HEK293 (cell line): ENCODE data around the gene DYDC1.

Source experiments
- CTCF ChIA-PET: fragments of 350-600 bp; formaldehyde crosslinking; extraction: SDS; loops from one replicate; lab custom pipeline; 2021; ENCODE audit warnings: antibody characterized with exemption; lab: Yijun Ruan, JAX
- POLR2A ChIA-PET: fragments of 300-600 bp; formaldehyde crosslinking; extraction: SDS; loops from one replicate; lab custom pipeline; 2020; ENCODE audit warnings: antibody characterized with exemption, inconsistent platforms; lab: Yijun Ruan, JAX
- H3K27ac ChIP-seq: fragments of 200-500 bp; sonication (Bioruptor generic); 2 replicates; pipeline ENCODE4 v1.5.1; 2014; ENCODE audit warnings: low read depth, low read length, control low read depth, inconsistent platforms; ENCODE audit errors: extremely low read depth
- H3K36me3 ChIP-seq, 2 experiments: fragments of 200-500 bp in 1 of 2; sonication (Bioruptor generic) in 1 of 2; 1 replicate in 1 of 2; 2 replicates in 1 of 2; pipeline ENCODE4 v1.5.1; 2014 to 2017; ENCODE audit warnings: inconsistent platforms in 2 of 2, low read length in 2 of 2; ENCODE audit not compliant: control insufficient read depth in 2 of 2, insufficient read depth in 1 of 2
- H3K4me1 ChIP-seq: fragments of 200-500 bp; sonication (Bioruptor generic); 2 replicates; pipeline ENCODE4 v1.5.1; 2014; ENCODE audit warnings: mild to moderate bottlenecking, low read length, inconsistent platforms; ENCODE audit not compliant: control insufficient read depth, insufficient read depth
- H3K4me3 ChIP-seq: 2 replicates; pipeline ENCODE4 v1.5.1; 2011; ENCODE audit warnings: low read depth, mild to moderate bottlenecking, control low read depth, low read length, moderate library complexity
- H3K9me3 ChIP-seq: fragments of 200-500 bp; sonication (Bioruptor generic); 2 replicates; pipeline ENCODE4 v1.5.1; 2014; ENCODE audit warnings: low read depth, low read length, inconsistent platforms; ENCODE audit not compliant: control insufficient read depth, insufficient read depth
- GFI1B ChIP-seq: fragments of 450-650 bp; formaldehyde crosslinking; IDR thresholded peaks from 2 replicates; pipeline ENCODE4 v1.5.1; 2016; ENCODE audit warnings: missing biosample characterization, missing genetic modification characterization
- HOXC10 ChIP-seq: sonication (generic); formaldehyde crosslinking; IDR thresholded peaks from 2 replicates; pipeline ENCODE4 v1.8.1; 2023; ENCODE audit warnings: mild to moderate bottlenecking, missing genetic modification reagents
- HOXD13 ChIP-seq: sonication (generic); formaldehyde crosslinking; IDR thresholded peaks from 2 replicates; pipeline ENCODE4 v1.8.0; 2022; ENCODE audit warnings: missing genetic modification reagents, borderline replicate concordance
- TCF7L2 ChIP-seq: IDR thresholded peaks from 2 replicates; pipeline ENCODE4 v1.6.1; 2011; ENCODE audit warnings: low read depth, mild to moderate bottlenecking, inconsistent platforms, low read length, moderate library complexity, borderline replicate concordance
- WT1 ChIP-seq: fragments of 450-650 bp; formaldehyde crosslinking; IDR thresholded peaks from 2 replicates; pipeline ENCODE4 v1.5.1; 2016; ENCODE audit warnings: missing biosample characterization, missing genetic modification characterization
- YY2 ChIP-seq: fragments of 450-650 bp; formaldehyde crosslinking; IDR thresholded peaks from 2 replicates; pipeline ENCODE4 v1.5.1; 2016; ENCODE audit warnings: missing biosample characterization, missing genetic modification characterization
- ZEB2 ChIP-seq: fragments of 450-650 bp; formaldehyde crosslinking; IDR thresholded peaks from 2 replicates; pipeline ENCODE4 v1.5.1; 2016; ENCODE audit warnings: missing biosample characterization, missing genetic modification characterization
- ZFP3 ChIP-seq: fragments of 450-650 bp; formaldehyde crosslinking; IDR thresholded peaks from 2 replicates; pipeline ENCODE4 v1.5.1; 2016; ENCODE audit warnings: low read depth, missing biosample characterization, missing genetic modification characterization
- ZNF155 ChIP-seq: fragments of 450-650 bp; formaldehyde crosslinking; IDR thresholded peaks from 2 replicates; pipeline ENCODE4 v1.5.1; 2016; ENCODE audit warnings: missing biosample characterization, missing genetic modification characterization
- ZNF211 ChIP-seq: fragments of 450-650 bp; formaldehyde crosslinking; IDR thresholded peaks from 2 replicates; pipeline ENCODE4 v1.5.1; 2016; ENCODE audit warnings: low read depth, missing biosample characterization, missing genetic modification characterization
- ZNF24 ChIP-seq: fragments of 450-650 bp; formaldehyde crosslinking; IDR thresholded peaks from 2 replicates; pipeline ENCODE4 v1.5.1; 2016; ENCODE audit warnings: missing biosample characterization, missing genetic modification characterization
- ZNF37A ChIP-seq: fragments of 450-650 bp; IDR thresholded peaks from 2 replicates; pipeline ENCODE4 v1.5.1; 2018; ENCODE audit warnings: missing biosample characterization, missing genetic modification characterization
- ZNF473 ChIP-seq: fragments of 450-650 bp; formaldehyde crosslinking; IDR thresholded peaks from 2 replicates; pipeline ENCODE4 v1.5.1; 2017; ENCODE audit warnings: missing biosample characterization, missing genetic modification characterization
- ZNF585B ChIP-seq: fragments of 450-650 bp; formaldehyde crosslinking; IDR thresholded peaks from 2 replicates; pipeline ENCODE4 v1.5.1; 2016; ENCODE audit warnings: missing biosample characterization, missing genetic modification characterization
- ZNF623 ChIP-seq: fragments of 450-650 bp; formaldehyde crosslinking; IDR thresholded peaks from 2 replicates; pipeline ENCODE4 v1.5.1; 2016; ENCODE audit warnings: missing biosample characterization, missing genetic modification characterization
- ZNF626 ChIP-seq: fragments of 450-650 bp; sonication (Bioruptor Pico); formaldehyde crosslinking; IDR thresholded peaks from 2 replicates; pipeline ENCODE4 v1.5.1; 2018; ENCODE audit warnings: missing biosample characterization, missing genetic modification characterization, inconsistent platforms
- ZSCAN23 ChIP-seq: fragments of 450-650 bp; formaldehyde crosslinking; IDR thresholded peaks from 2 replicates; pipeline ENCODE4 v1.5.1; 2016; ENCODE audit warnings: missing biosample characterization, missing genetic modification characterization
- TF ChIP-seq, protein P1 (sequence below): fragments of 450-650 bp; formaldehyde crosslinking; IDR thresholded peaks from 2 replicates; pipeline ENCODE4 v1.5.1; 2016; ENCODE audit warnings: missing biosample characterization, missing genetic modification characterization
- TF ChIP-seq, protein P2 (sequence below): fragments of 450-650 bp; formaldehyde crosslinking; IDR thresholded peaks from 2 replicates; pipeline ENCODE4 v1.5.1; 2016; ENCODE audit warnings: missing biosample characterization, missing genetic modification characterization
- TF ChIP-seq, protein P3 (sequence below): fragments of 450-650 bp; formaldehyde crosslinking; IDR thresholded peaks from 2 replicates; pipeline ENCODE4 v1.5.1; 2016; ENCODE audit warnings: missing biosample characterization, missing genetic modification characterization
- TF ChIP-seq, protein P4 (sequence below): fragments of 450-650 bp; formaldehyde crosslinking; IDR thresholded peaks from 2 replicates; pipeline ENCODE4 v1.5.1; 2017; ENCODE audit warnings: missing biosample characterization, missing genetic modification characterization
- TF ChIP-seq, protein P5 (sequence below): IDR thresholded peaks from 2 replicates; pipeline ENCODE4 v1.6.1; 2011; ENCODE audit warnings: mild to moderate bottlenecking, low read depth, low read length, borderline replicate concordance
- TF ChIP-seq, protein P6 (sequence below): fragments of 450-650 bp; formaldehyde crosslinking; IDR thresholded peaks from 2 replicates; pipeline ENCODE4 v1.5.1; 2016; ENCODE audit warnings: missing biosample characterization, missing genetic modification characterization
- TF ChIP-seq, protein P7 (sequence below): fragments of 450-650 bp; formaldehyde crosslinking; IDR thresholded peaks from 2 replicates; pipeline ENCODE4 v1.5.1; 2016; ENCODE audit warnings: missing biosample characterization, missing genetic modification characterization

The DYDC1 gene

DNA sequence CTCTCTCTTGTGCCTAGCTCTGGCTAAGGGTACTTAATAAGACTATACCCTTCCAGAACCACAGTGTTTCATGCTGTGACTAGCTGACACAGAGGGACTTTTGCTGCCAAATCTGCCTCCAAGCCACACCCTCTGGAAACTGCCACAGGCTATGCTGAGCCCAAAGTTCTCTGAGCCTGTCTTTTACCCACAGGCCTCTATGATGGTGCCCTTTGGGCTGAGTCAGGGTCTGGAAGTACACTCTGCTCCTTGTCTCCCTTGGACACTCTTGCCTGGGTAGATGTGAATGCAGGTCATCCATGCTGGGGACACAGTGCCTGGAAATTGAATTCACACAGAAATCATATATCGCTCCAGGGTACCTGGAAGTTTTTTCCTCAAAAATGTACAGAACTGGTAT, 22.6 kb downstream of the DYDC1 start (continued):
- TF ChIP-seq, protein P1, sequence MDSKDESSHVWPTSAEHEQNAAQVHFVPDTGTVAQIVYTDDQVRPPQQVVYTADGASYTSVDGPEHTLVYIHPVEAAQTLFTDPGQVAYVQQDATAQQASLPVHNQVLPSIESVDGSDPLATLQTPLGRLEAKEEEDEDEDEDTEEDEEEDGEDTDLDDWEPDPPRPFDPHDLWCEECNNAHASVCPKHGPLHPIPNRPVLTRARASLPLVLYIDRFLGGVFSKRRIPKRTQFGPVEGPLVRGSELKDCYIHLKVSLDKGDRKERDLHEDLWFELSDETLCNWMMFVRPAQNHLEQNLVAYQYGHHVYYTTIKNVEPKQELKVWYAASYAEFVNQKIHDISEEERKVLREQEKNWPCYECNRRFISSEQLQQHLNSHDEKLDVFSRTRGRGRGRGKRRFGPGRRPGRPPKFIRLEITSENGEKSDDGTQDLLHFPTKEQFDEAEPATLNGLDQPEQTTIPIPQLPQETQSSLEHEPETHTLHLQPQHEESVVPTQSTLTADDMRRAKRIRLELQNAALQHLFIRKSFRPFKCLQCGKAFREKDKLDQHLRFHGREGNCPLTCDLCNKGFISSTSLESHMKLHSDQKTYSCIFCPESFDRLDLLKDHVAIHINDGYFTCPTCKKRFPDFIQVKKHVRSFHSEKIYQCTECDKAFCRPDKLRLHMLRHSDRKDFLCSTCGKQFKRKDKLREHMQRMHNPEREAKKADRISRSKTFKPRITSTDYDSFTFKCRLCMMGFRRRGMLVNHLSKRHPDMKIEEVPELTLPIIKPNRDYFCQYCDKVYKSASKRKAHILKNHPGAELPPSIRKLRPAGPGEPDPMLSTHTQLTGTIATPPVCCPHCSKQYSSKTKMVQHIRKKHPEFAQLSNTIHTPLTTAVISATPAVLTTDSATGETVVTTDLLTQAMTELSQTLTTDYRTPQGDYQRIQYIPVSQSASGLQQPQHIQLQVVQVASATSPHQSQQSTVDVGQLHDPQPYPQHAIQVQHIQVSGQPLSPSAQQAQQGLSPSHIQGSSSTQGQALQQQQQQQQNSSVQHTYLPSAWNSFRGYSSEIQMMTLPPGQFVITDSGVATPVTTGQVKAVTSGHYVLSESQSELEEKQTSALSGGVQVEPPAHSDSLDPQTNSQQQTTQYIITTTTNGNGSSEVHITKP (tag by site-specific recombination) = no peak
- no peak for TF ChIP-seq ZNF623 (tag by site-specific recombination)
- TF ChIP-seq ZFP3 (tag by site-specific recombination) = no peak
- TF ChIP-seq, protein P2, sequence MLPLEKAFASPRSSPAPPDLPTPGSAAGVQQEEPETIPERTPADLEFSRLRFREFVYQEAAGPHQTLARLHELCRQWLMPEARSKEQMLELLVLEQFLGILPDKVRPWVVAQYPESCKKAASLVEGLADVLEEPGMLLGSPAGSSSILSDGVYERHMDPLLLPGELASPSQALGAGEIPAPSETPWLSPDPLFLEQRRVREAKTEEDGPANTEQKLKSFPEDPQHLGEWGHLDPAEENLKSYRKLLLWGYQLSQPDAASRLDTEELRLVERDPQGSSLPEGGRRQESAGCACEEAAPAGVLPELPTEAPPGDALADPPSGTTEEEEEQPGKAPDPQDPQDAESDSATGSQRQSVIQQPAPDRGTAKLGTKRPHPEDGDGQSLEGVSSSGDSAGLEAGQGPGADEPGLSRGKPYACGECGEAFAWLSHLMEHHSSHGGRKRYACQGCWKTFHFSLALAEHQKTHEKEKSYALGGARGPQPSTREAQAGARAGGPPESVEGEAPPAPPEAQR (tag by site-specific recombination) = no peak
- no peak for TF ChIP-seq ZNF626 (tag by site-specific recombination)
- no peak for TF ChIP-seq ZNF585B
- TF ChIP-seq WT1 = no peak
- TF ChIP-seq, all 188 proteins: peak for 0

DNA sequence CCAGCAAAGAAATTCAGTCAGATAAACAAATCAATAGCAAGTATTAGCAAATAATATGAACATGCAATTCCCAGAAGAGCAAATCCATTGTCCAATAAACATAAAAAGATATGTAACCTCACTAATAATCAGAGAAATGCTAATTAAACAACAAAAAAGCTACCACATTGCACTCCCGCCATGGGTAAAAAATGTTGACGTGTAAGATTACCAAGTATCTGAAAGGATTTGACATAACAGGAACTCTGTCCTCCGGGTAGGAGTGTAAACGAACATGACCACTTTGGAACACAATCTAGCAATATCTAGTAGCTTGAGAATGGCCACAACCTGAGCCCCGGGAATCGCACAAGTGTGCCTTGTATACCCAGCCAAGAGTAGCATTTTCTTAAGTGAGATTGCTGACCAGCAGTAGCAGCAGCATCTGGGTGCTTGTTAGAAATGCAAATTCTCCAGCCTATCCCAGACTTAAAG, 31.6 kb downstream of the DYDC1 start:
- Histone ChIP-seq H3K27ac (no peak overlapping the region), H3K9me3 (no peaks in the 10 kb centered on the region), H3K4me3 (no peak overlapping the region), H3K4me1 (no peaks in the 10 kb centered on the region), H3K36me3 (no peaks in the 10 kb centered on the region)
- ChIA-PET POLR2A (no interaction called here), CTCF (no interaction called here)
- no peak for TF ChIP-seq ZNF473 (tag by site-specific recombination)
- TF ChIP-seq ZNF37A (tag by site-specific recombination) = no peak
- TF ChIP-seq TCF7L2 = no peak
- no peak for TF ChIP-seq HOXD13 (CRISPR knock-in tag)
- no peak for TF ChIP-seq ZEB2 (tag by site-specific recombination)
- no peak for TF ChIP-seq HOXC10 (CRISPR knock-in tag)
- TF ChIP-seq, protein P3, sequence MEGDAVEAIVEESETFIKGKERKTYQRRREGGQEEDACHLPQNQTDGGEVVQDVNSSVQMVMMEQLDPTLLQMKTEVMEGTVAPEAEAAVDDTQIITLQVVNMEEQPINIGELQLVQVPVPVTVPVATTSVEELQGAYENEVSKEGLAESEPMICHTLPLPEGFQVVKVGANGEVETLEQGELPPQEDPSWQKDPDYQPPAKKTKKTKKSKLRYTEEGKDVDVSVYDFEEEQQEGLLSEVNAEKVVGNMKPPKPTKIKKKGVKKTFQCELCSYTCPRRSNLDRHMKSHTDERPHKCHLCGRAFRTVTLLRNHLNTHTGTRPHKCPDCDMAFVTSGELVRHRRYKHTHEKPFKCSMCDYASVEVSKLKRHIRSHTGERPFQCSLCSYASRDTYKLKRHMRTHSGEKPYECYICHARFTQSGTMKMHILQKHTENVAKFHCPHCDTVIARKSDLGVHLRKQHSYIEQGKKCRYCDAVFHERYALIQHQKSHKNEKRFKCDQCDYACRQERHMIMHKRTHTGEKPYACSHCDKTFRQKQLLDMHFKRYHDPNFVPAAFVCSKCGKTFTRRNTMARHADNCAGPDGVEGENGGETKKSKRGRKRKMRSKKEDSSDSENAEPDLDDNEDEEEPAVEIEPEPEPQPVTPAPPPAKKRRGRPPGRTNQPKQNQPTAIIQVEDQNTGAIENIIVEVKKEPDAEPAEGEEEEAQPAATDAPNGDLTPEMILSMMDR (tag by site-specific recombination) = no peak
- TF ChIP-seq, protein P4, sequence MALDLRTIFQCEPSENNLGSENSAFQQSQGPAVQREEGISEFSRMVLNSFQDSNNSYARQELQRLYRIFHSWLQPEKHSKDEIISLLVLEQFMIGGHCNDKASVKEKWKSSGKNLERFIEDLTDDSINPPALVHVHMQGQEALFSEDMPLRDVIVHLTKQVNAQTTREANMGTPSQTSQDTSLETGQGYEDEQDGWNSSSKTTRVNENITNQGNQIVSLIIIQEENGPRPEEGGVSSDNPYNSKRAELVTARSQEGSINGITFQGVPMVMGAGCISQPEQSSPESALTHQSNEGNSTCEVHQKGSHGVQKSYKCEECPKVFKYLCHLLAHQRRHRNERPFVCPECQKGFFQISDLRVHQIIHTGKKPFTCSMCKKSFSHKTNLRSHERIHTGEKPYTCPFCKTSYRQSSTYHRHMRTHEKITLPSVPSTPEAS (tag by site-specific recombination) = no peak
- TF ChIP-seq, protein P5, sequence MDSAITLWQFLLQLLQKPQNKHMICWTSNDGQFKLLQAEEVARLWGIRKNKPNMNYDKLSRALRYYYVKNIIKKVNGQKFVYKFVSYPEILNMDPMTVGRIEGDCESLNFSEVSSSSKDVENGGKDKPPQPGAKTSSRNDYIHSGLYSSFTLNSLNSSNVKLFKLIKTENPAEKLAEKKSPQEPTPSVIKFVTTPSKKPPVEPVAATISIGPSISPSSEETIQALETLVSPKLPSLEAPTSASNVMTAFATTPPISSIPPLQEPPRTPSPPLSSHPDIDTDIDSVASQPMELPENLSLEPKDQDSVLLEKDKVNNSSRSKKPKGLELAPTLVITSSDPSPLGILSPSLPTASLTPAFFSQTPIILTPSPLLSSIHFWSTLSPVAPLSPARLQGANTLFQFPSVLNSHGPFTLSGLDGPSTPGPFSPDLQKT = no peak
- no peak for TF ChIP-seq ZNF155
- TF ChIP-seq ZSCAN23 = no peak
- TF ChIP-seq, protein P6, sequence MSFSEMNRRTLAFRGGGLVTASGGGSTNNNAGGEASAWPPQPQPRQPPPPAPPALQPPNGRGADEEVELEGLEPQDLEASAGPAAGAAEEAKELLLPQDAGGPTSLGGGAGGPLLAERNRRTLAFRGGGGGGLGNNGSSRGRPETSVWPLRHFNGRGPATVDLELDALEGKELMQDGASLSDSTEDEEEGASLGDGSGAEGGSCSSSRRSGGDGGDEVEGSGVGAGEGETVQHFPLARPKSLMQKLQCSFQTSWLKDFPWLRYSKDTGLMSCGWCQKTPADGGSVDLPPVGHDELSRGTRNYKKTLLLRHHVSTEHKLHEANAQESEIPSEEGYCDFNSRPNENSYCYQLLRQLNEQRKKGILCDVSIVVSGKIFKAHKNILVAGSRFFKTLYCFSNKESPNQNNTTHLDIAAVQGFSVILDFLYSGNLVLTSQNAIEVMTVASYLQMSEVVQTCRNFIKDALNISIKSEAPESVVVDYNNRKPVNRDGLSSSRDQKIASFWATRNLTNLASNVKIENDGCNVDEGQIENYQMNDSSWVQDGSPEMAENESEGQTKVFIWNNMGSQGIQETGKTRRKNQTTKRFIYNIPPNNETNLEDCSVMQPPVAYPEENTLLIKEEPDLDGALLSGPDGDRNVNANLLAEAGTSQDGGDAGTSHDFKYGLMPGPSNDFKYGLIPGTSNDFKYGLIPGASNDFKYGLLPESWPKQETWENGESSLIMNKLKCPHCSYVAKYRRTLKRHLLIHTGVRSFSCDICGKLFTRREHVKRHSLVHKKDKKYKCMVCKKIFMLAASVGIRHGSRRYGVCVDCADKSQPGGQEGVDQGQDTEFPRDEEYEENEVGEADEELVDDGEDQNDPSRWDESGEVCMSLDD = no peak
- no peak for TF ChIP-seq YY2 (tag by site-specific recombination)
- TF ChIP-seq ZNF24 (tag by site-specific recombination) = no peak
- no peak for TF ChIP-seq ZNF211 (tag by site-specific recombination)
- TF ChIP-seq, protein P7, sequence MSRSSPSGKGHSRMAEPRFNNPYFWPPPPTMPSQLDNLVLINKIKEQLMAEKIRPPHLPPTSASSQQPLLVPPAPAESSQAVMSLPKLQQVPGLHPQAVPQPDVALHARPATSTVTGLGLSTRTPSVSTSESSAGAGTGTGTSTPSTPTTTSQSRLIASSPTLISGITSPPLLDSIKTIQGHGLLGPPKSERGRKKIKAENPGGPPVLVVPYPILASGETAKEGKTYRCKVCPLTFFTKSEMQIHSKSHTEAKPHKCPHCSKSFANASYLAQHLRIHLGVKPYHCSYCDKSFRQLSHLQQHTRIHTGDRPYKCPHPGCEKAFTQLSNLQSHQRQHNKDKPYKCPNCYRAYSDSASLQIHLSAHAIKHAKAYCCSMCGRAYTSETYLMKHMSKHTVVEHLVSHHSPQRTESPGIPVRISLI (tag by site-specific recombination) = no peak
- TF ChIP-seq GFI1B (tag by site-specific recombination) = no peak
